Lower leg skin (tissue), 3 donors: ENCODE results near the gene CRKL.

Experiments
- CTCF ChIP-seq, 3 donors: fragments of 450-650 bp; IDR thresholded peaks; one replicate each; pipeline ENCODE4 v1.5.1; 2016; ENCODE audit warnings: antibody characterized with exemption in 3 of 3, mild to moderate bottlenecking in 3 of 3, moderate library complexity in 2 of 3
- POLR2A ChIP-seq, 2 donors: fragments of 450-650 bp; IDR thresholded peaks; one replicate each; pipeline ENCODE4 v1.6.1; 2016 to 2017; ENCODE audit warnings: antibody characterized with exemption in 2 of 2, mild to moderate bottlenecking in 1 of 2, moderate library complexity in 1 of 2

- no peak for TF ChIP-seq CTCF (IDR thresholded peaks at IDR 0.05)
- TF ChIP-seq POLR2A (IDR thresholded peaks at IDR 0.05): no peak
These were observed 47.0 kb downstream of the CRKL start for GRCh38 chr22:20964090-20964798.
